Gastroesophageal sphincter (tissue), 3 donors: ENCODE data around the gene LHFPL2.

ENCODE experiments used
- EP300 ChIP-seq: sonication (generic); formaldehyde crosslinking; IDR thresholded peaks from one replicate; pipeline ENCODE4 v1.6.1; 2017; ENCODE audit warnings: antibody characterized with exemption, mild to moderate bottlenecking
- POLR2A ChIP-seq, 2 donors: fragments of 450-650 bp; IDR thresholded peaks; one replicate each; pipeline ENCODE4 v1.6.1; 2017; ENCODE audit warnings: antibody characterized with exemption in 2 of 2, mild to moderate bottlenecking in 2 of 2, moderate library complexity in 1 of 2
- TF ChIP-seq, protein P1 (sequence below), 4 experiments: fragments of 200-600 bp in 2 of 4; fragments of 450-650 bp in 2 of 4; sonication (generic) in 1 of 4; IDR thresholded peaks; one replicate each; pipeline ENCODE4 v1.5.1; 2017 to 2019; ENCODE audit warnings: antibody characterized with exemption in 4 of 4, mild to moderate bottlenecking in 2 of 4, moderate library complexity in 2 of 4

- TF ChIP-seq POLR2A (IDR thresholded peaks at IDR 0.05) (no peak), EP300 (no peak)
- TF ChIP-seq, protein P1, sequence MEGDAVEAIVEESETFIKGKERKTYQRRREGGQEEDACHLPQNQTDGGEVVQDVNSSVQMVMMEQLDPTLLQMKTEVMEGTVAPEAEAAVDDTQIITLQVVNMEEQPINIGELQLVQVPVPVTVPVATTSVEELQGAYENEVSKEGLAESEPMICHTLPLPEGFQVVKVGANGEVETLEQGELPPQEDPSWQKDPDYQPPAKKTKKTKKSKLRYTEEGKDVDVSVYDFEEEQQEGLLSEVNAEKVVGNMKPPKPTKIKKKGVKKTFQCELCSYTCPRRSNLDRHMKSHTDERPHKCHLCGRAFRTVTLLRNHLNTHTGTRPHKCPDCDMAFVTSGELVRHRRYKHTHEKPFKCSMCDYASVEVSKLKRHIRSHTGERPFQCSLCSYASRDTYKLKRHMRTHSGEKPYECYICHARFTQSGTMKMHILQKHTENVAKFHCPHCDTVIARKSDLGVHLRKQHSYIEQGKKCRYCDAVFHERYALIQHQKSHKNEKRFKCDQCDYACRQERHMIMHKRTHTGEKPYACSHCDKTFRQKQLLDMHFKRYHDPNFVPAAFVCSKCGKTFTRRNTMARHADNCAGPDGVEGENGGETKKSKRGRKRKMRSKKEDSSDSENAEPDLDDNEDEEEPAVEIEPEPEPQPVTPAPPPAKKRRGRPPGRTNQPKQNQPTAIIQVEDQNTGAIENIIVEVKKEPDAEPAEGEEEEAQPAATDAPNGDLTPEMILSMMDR (IDR thresholded peaks at IDR 0.05), result no peak
Measured at GRCh38 chr5:78534905-78535200, 113.7 kb downstream of the LHFPL2 start.
